Thoracic aorta (tissue), 2 donors: ENCODE data around the gene PDZRN3. TPM values are rescaled to one million over a fixed set of nuclear protein-coding genes. Genes with fewer than 3 reads are reported as not detected.

Experiments
- ATAC-seq: fragments of 150-250 bp; one replicate; pipeline ENCODE4 v1.8.0; 2017; ENCODE audit warnings: low read depth; ENCODE audit not compliant: insufficient number of reproducible peaks, low FRiP score
- DNase-seq: peaks from one replicate; pipeline ENCODE4 v3.0.0-alpha.2; 2020; ENCODE audit warnings: low spot score
- H3K27ac ChIP-seq, 2 donors: fragments of 200-600 bp; sonication (generic); 1 replicate in 1 of 2; 2 replicates in 1 of 2; pipeline ENCODE4 v1.5.1; 2016; ENCODE audit warnings: mild to moderate bottlenecking in 2 of 2, moderate library complexity in 2 of 2
- H3K27me3 ChIP-seq: fragments of 200-600 bp; sonication (generic); replicated peaks from 2 replicates; pipeline ENCODE4 v1.6.0; 2016; ENCODE audit warnings: mild to moderate bottlenecking; ENCODE audit not compliant: insufficient read depth
- H3K36me3 ChIP-seq: fragments of 200-600 bp; sonication (generic); one replicate; pipeline ENCODE4 v1.5.1; 2016
- H3K4me1 ChIP-seq, 2 donors: fragments of 200-600 bp; sonication (generic); 1 replicate in 1 of 2; 2 replicates in 1 of 2; pipeline versions ENCODE4 v1.5.1 to v1.6.0; 2016; ENCODE audit warnings: low read depth in 2 of 2, mild to moderate bottlenecking in 1 of 2; ENCODE audit not compliant: control insufficient read depth in 1 of 2
- H3K4me3 ChIP-seq: fragments of 200-600 bp; sonication (generic); 2 replicates; pipeline ENCODE4 v1.5.1; 2016; ENCODE audit warnings: mild to moderate bottlenecking
- H3K9me3 ChIP-seq: fragments of 200-600 bp; sonication (generic); 2 replicates; pipeline ENCODE4 v1.5.1; 2016
- total RNA-seq, 2 donors: library from RNA; depleted of rRNA; stranded (reverse); fragments of >200 nt; gene quantifications; one replicate each; pipeline versions ENCODE4 v1.1.0 to v1.2.3, GENCODE V29; 2016
- TF ChIP-seq, protein P1 (sequence below): fragments of 200-600 bp; sonication (generic); IDR thresholded peaks from one replicate; pipeline ENCODE4 v1.5.1; 2019; ENCODE audit warnings: antibody characterized with exemption

PDZRN3 gene
- total RNA-seq, 2 donors from 2014 or later = 140 to 166 TPM

DNA sequence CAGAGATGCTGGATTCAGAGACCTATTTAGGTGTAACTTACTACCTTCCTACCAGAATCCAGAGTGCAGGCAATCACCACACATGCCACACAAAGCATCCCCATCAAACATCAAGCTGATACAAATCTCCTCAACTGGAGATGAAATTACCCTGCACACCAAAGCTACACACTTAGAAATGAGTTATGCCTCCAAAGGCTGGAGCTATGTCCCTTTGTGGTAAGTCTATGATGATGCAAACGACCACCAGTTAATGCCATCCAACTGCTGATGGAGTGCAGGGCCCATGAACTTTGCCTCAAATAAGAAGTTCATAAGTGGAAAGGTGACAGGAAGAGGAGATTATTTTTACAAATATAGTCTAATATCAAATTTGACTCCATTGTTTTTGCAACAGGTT lies 38.1 kb downstream of the PDZRN3 start:
- Histone ChIP-seq H3K27ac (no peak overlapping the region), H3K9me3 (no peaks in the 10 kb centered on the region), H3K27me3 (no peaks in the 10 kb centered on the region), H3K36me3 (no peaks in the 10 kb centered on the region), H3K4me3 (no peak overlapping the region), H3K4me1 (peaks cover 13 to 76% of the 10 kb centered on the region in 2 donors)
- TF ChIP-seq, protein P1, sequence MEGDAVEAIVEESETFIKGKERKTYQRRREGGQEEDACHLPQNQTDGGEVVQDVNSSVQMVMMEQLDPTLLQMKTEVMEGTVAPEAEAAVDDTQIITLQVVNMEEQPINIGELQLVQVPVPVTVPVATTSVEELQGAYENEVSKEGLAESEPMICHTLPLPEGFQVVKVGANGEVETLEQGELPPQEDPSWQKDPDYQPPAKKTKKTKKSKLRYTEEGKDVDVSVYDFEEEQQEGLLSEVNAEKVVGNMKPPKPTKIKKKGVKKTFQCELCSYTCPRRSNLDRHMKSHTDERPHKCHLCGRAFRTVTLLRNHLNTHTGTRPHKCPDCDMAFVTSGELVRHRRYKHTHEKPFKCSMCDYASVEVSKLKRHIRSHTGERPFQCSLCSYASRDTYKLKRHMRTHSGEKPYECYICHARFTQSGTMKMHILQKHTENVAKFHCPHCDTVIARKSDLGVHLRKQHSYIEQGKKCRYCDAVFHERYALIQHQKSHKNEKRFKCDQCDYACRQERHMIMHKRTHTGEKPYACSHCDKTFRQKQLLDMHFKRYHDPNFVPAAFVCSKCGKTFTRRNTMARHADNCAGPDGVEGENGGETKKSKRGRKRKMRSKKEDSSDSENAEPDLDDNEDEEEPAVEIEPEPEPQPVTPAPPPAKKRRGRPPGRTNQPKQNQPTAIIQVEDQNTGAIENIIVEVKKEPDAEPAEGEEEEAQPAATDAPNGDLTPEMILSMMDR = no peak
- no peak for DNase-seq
- ATAC-seq = no peak

DNA sequence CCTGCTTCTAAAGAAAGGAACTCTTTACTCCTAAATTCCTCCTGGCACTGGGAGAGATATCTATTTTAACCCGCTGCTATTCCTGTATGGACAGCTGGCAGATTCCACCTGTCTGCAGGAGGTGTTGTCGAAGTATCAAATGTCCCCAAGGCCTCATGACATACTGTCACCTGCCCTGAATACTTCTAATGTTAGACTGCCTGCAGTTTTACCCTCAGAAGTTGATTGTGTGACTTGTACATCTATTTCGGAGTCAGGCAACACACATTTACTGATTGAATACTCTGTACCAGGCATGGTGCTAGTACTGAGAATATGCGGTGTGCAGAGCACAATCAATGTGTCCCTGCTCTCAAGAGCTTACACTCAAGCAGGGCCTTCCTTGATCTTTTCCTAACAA lies 38.6 kb downstream of the PDZRN3 start:
- Histone ChIP-seq H3K27ac (no peak overlapping the region), H3K4me1 (peaks cover 11 to 74% of the 10 kb centered on the region in 2 donors), H3K36me3 (no peaks in the 10 kb centered on the region), H3K9me3 (no peaks in the 10 kb centered on the region), H3K4me3 (no peak overlapping the region), H3K27me3 (no peaks in the 10 kb centered on the region)
- ATAC-seq (no peak), DNase-seq (no peak)
- TF ChIP-seq, protein P1 = no peak

- Histone ChIP-seq H3K27ac (no peak overlapping the region), H3K36me3 (no peaks in the 10 kb centered on the region), H3K4me1 (peaks cover 9 to 71% of the 10 kb centered on the region in 2 donors), H3K27me3 (no peaks in the 10 kb centered on the region), H3K4me3 (no peak overlapping the region), H3K9me3 (no peaks in the 10 kb centered on the region)
- DNase-seq (no peak), ATAC-seq (no peak)
- TF ChIP-seq, protein P1 = no peak
Observed at GRCh38 chr3:73584873-73585272, 39.9 kb downstream of the PDZRN3 start.

DNA sequence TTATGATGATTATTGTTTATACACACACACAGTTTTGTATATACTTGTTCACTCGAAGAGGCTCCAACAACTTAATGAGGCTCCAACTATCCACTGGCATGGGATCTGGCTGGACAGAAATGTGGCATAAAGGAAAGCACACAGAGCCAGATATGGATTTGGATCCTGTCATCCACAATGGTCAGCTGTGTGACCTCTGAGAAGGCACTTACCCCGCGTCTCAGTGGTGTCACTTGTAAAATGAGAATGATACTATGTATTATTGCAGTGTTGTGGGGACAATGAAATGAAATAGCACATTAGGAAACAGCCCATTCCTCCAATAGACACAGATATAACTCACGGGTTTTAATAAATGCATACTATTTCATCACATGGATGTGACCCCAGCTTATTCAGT lies 42.2 kb downstream of the PDZRN3 start:
- DNase-seq (no peak), ATAC-seq (no peak)
- TF ChIP-seq, protein P1 = no peak
- no peak overlapping the region for H3K27ac ChIP-seq
- no peaks in the 10 kb centered on the region for H3K36me3 ChIP-seq
- H3K4me1 ChIP-seq = peaks cover 9 to 57% of the 10 kb centered on the region in 2 donors
- no peak overlapping the region for H3K4me3 ChIP-seq
- no peaks in the 10 kb centered on the region for H3K9me3 ChIP-seq
- no peaks in the 10 kb centered on the region for H3K27me3 ChIP-seq

DNA sequence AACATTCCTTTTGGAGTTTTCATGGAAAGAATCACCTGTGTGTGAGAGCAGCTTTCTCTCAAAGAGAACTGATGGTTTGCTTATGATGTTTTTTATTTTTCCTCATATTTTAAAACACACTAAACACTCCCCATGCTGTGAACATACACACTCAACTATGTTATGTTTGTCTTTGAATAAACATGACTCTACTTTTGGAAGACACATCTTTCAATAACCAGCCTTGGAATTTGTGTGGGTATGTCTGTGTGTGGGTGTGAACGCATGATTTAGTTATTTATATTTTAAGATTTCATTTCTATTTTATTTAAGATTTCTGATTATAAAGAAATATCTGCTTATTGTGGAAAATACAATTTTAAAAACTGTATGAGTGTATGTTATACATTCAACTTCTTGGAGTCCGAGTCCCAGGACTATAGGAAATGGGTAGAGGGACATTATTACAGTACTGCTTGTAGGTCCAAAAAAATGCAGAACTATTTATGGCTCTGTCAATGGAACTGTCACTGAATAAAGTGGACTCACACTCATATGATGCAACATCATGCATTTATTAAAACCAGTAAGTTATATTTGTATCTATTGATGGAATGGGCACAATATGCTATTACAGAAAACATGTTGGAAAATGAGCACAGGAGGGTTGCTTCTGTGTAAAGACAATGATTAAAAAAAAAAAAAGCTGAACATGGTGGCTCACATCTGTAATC lies 43.5 kb downstream of the PDZRN3 start:
- Histone ChIP-seq H3K4me1 (peaks cover 9 to 55% of the 10 kb centered on the region in 2 donors), H3K9me3 (no peaks in the 10 kb centered on the region), H3K27ac (no peak overlapping the region), H3K36me3 (no peaks in the 10 kb centered on the region), H3K4me3 (no peak overlapping the region), H3K27me3 (no peaks in the 10 kb centered on the region)
- TF ChIP-seq, protein P1 = no peak
- ATAC-seq (no peak), DNase-seq (no peak)
